PFSK-1 (cell line): ENCODE results near the gene LOC128125822.

Experiments used
- FOXP2 ChIP-seq: optimal IDR thresholded peaks from 2 replicates; pipeline ENCODE3; 2011; ENCODE audit warnings: borderline replicate concordance, control low read depth, inconsistent platforms; ENCODE audit not compliant: insufficient read depth; ENCODE audit errors: extremely low read length, extremely low read depth
- POLR2AphosphoS5 ChIP-seq: IDR thresholded peaks from 2 replicates; pipeline ENCODE4 v1.6.1; 2012; ENCODE audit warnings: low read depth, mild to moderate bottlenecking, control low read depth, low read length, moderate library complexity
- SIN3A ChIP-seq: IDR thresholded peaks from 2 replicates; pipeline ENCODE4 v1.6.1; 2012; ENCODE audit warnings: mild to moderate bottlenecking, low read length, moderate library complexity, borderline replicate concordance; ENCODE audit not compliant: insufficient read depth
- TAF1 ChIP-seq: IDR thresholded peaks from 2 replicates; pipeline ENCODE4 v1.6.1; 2012; ENCODE audit warnings: low read length, control low read depth, borderline replicate concordance; ENCODE audit not compliant: insufficient read depth
- TF ChIP-seq, protein P1 (sequence below), 2 experiments: IDR thresholded peaks; 2 replicates each; pipeline versions ENCODE4 v1.6.1 to v1.8.0; 2011 to 2012; ENCODE audit warnings: low read depth in 2 of 2, low read length in 2 of 2, control low read depth in 1 of 2, inconsistent platforms in 1 of 2, mild to moderate bottlenecking in 1 of 2, moderate library complexity in 1 of 2; ENCODE audit not compliant: insufficient read depth in 1 of 2

DNA sequence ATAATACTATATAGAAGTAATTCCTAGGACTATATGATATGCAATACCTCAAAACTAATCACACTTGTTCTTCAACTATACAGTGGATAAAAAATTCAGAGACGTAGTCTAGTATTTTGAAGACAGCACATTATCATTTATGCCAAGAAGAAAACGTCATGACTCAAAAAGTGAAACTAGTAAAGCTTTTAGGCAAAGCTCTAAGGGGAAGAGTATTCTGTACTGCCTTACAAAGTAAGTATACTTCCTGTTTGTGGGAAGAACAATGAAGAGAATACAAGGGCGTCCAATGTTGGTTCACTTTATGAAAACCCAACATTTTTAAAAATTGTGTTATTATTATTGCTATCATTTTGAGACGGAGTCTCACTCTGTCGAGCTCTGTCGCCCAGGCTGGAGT is 27.9 kb downstream of the LOC128125822 start:
- TF ChIP-seq POLR2AphosphoS5 (no peak), TAF1 (no peak), SIN3A (no peak), FOXP2 (no peak)
- TF ChIP-seq, protein P1, sequence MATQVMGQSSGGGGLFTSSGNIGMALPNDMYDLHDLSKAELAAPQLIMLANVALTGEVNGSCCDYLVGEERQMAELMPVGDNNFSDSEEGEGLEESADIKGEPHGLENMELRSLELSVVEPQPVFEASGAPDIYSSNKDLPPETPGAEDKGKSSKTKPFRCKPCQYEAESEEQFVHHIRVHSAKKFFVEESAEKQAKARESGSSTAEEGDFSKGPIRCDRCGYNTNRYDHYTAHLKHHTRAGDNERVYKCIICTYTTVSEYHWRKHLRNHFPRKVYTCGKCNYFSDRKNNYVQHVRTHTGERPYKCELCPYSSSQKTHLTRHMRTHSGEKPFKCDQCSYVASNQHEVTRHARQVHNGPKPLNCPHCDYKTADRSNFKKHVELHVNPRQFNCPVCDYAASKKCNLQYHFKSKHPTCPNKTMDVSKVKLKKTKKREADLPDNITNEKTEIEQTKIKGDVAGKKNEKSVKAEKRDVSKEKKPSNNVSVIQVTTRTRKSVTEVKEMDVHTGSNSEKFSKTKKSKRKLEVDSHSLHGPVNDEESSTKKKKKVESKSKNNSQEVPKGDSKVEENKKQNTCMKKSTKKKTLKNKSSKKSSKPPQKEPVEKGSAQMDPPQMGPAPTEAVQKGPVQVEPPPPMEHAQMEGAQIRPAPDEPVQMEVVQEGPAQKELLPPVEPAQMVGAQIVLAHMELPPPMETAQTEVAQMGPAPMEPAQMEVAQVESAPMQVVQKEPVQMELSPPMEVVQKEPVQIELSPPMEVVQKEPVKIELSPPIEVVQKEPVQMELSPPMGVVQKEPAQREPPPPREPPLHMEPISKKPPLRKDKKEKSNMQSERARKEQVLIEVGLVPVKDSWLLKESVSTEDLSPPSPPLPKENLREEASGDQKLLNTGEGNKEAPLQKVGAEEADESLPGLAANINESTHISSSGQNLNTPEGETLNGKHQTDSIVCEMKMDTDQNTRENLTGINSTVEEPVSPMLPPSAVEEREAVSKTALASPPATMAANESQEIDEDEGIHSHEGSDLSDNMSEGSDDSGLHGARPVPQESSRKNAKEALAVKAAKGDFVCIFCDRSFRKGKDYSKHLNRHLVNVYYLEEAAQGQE (IDR thresholded peaks at IDR 0.05; ENCODE audit: insufficient read depth in 1 of 2, low read depth in 2 of 2, low read length in 2 of 2), result no peak
